GM18867 (cell line): ENCODE data around the gene TTLL9.
"Not testable (repeated sequence)": the region's sequence is repeated elsewhere in the genome, so short reads cannot be mapped to it uniquely, and the experiment has no call there.

Experiments
- ATAC-seq: cut with Tn5 transposase; IDR thresholded peaks from one replicate; pipeline ENCODE4 v1.9.1; 2021; ENCODE audit warnings: mild to moderate bottlenecking, moderate library complexity; ENCODE audit not compliant: unreplicated experiment

The TTLL9 gene

DNA sequence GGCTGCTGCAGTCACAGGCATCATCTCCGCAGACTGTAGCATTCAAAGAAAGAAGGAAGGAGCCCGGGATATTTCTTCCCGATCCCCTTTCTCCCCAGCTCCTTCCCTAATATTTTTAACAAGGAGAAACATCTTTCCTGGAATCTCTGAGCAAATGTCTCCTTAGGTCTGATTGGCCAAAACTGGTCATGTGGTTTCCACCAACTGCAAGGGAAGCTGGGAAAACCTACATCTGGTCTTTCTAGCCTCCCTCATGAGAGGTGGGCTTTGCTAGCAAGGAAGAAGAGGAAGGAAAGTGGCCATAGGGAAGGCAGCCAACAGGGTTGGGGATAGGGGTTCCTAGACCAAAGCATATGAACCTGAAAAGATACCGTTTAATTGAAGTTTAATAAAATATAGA, 46.3 kb downstream of the TTLL9 start:
- ATAC-seq: no peak

DNA sequence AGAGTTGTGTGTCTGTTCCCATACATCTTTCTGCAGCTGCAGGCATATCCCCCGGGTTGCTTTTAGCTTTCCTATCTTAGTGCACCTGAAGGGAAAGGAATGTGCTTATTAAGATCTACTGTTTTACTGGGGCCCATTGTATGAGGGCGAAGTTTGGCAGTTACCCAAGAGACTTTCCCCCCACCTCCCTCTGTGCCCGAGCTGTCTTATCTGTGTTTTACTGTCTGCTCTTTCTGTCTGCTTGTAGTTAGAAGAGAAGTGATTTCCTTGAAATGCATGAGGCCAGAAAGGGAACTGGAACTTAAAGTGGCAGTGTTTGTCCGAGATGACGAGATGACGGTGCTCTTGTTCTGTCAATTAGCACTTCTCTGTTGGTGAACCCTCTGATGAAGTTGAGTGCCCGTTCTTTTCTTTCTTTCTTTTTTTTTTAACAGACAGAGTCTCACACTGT, 47.6 kb downstream of the TTLL9 start:
- not testable (repeated sequence) for ATAC-seq

DNA sequence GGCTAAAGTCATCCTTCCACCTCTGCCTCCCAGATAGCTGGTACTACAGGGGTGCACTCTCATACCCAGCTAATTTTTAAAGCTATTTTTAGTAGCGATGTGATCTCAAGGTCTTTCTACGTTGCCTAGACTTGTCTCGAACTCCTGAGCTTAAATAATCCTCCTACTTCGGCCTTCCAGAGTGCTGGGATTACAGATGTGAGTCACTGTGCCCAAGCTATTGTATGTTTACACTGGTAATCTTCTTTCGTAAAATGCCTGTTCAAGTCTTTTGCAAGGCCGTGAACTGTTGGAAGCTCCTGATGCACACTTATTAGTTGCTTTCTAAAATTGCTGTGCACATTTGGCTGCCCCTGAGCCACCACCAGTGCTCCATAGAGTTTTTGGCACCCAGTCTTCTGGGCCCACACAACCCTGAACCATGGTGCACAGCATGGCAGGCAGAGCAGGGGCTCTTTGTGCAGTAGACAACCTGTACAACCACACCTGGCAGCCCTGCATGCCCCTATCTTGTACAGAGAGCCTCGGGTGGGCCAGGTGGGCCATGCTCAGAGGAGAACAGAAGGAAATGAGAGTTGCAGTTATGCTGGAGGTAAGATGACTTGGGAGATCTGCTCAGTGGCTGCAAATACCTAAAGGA, 48.2 kb downstream of the TTLL9 start:
- no peak for ATAC-seq

DNA sequence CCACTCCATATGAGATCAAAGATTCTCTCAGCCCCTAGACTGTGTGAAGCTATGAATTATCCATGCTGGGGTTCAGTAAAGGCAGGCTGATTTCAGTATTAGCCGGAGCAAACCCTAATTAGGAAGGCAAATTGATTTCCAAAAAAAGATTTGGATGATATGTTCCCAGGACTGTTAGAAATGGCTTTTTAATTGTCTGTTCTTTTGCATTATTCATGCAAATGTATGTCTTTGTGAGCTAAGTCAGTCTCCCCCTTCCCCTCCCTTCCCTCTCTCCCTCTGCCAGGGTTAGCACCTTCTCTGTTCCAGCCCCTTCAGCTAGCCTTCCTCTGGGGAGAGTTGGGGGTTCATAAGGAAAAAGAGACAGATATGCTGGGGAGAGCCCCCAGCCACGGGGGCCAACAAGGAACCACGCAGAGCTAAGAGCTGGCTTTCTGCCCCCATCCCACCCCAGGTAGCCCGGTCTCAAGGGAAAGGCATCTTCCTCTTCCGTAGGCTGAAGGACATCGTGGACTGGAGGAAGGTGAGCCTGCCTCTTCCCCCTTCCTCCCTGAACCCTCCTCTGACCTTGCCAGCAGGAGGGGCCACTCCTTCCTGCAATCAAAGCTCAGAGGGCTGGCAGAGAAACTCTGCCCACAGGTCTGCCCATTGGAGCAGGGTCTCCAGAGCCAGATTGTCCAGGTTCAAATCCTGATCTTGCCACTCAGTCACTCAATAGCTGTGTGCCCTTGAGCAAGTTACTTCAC, 49.1 kb downstream of the TTLL9 start:
- no peak for ATAC-seq

DNA sequence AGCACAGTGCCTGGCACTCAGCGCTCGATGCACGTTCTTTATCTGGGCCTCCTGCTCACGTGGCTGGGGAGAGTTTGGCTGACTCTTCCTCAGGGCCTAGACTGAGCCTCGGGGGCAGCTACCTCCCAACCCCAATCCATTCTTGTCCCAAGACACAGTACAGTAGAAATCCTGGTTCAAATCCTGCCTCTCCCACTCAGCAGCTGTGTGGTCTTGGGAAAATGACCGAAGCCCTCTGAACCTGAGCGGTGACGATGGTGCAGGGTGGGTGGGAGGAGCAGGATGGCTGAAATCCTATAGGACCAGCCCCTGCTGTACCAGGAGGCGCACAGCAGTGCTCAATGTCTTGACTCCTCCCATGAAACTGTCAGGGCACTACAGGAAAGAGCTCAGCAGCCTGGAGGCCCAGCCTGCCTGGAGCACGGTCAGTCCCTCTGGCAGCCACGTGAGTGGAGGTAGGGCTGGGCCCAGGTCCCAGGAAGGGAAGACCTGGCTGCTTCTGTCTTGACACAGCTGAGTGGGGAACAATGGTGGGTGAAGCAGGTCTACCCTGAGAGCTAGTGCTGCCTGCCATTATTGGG, 49.9 kb downstream of the TTLL9 start:
- ATAC-seq: no peak

DNA sequence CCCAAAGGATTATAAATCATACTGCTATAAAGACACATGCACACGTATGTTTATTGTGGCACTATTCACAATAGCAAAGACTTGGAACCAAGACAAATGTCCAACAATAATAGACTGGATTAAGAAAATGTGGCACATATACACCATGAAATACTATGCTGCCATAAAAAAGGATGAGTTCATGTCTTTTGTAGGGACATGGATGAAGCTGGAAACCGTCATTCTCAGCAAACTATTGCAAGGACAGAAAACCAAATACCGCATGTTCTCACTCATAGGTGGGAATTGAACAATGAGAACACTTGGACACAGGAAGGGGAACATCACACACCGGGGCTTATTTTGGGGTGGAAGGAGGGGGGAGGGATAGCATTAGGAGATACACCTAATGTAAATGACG, 51.0 kb downstream of the TTLL9 start:
- not testable (repeated sequence) for ATAC-seq

DNA sequence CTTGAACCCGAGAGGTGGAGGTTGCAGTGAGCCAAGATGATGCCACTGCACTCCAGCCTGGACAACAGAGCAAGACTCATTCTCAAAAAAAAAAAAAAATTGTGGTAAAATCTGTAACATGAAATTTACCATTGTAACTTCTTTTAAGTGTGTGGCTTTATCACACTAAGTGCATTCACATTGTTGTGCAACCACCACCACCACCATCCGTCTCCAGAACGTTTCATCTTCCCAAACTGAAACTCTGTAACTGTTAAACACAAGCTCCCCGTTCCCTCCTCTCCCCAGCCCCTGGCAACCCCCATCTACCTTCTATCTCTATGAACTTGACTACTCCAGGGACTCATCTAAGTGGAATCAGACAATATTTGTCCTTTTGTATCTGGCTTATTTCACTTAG, 51.7 kb downstream of the TTLL9 start:
- ATAC-seq: no peak

DNA sequence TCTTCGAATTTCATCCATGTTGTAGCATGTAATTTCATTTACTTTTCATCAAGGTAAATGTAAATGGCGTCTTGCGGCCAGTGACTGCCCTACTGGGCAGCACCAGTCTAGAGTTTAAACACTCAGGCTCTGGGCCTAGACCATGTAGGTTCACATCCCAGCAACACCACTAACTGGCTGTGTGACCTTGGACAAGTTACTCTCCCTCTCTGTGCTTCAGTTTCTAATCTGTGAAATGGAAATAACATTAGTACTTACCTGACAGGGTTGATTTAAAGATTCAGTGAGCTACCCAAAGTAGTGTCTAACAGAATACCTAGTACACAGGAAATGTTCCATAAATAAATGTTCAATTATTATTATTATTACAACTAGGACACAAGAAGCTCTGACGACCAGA, 52.2 kb downstream of the TTLL9 start:
- no peak for ATAC-seq

DNA sequence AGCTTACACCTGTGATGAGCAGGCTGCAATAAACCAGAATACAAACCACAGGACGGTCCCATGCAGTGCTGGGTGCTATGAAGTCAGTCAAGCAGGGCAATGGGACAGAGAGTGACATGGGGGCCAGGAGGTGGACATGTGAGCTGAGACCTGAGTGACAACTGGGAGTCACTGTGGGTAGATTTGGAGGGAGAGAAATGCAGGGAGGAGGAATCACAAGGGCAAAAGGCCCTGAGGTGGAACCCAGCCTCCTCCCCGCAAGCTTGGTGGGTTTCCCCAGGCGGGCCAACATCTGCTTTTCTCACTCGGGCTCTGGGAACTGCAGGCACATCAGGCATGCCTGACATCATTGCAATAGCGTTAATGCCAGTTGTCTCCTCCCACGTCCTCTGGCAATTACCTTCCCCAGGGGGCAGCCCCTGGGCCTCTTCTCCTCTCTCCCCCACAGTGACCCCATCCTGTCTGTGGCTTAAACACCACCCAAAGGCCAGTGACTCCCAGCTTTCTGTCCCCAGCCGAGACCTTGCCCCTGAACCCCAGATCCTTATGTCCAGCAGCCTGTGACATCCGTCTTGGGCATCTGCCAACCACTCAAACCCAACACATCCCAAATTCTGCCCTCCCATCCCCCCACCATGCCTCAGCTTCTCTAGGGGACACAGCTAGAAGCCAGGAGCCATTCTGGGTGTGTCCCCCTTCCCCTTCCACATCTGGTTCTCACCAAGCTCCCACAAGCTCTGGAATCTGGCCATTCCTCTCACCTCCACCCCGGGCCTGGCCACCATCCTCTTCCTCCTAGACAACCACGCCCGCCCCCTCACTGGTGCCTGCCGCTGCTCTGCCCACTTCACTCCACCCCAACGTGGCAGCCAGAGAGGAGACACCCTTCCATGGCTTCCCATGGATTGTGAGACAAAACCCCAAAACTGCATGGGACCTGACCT, 53.2 kb downstream of the TTLL9 start:
- ATAC-seq: no peak

DNA sequence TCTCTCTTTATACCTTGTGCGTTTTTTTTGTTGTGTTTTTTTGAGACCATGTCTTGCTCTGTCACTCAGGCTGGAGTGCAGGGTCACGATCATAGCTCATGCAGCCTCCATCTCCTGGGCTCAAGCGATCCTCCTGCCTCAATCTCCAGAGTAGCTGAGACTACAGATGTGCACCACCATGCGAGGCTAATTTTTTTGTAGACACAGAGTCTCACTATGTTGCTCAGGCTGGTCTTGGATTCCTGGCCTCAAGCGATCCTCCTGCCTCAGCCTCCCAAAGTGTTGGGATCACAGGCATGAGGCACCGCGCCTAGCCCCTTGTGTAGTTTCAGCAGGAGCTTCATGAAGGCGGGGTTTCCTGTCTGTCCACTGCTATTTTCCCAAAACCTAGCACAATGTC, 54.1 kb downstream of the TTLL9 start:
- ATAC-seq: no peak

DNA sequence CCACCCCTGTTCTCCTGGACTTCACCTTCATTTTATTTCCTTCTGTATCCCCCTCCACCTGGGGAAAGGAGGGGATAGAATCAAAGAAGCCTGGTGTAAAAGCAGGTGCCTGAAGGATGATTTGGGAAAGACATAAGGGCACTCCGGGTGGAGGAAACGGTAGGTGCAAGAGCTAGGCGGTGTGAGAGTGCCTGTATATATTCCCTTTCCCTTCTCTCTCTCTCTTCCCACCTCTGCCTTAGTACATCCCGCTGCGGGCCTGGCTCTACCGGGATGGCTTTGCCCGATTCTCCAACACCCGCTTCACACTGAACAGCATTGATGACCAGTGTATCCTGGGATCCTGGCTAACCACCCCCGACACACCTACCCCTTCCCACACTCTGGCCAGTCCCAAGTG, 55.2 kb downstream of the TTLL9 start:
- no peak for ATAC-seq

DNA sequence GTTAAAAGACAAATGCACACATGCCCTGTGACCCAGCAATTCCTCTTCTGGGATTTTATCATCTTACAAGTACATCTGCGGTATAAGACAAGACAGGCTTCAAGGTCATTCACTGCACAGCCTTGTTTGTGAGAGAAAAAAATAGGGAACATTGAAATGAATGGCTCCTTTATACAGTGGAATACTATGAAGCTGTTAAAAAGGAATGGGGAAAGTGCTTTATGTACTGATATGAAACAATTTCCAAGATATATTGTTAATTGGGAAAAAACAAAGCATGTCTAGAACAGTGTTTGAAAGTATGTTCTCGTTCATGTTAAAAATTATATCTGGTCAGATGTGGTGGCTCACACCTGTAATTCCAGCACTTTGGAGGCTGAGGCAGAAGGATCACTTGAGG, 56.1 kb downstream of the TTLL9 start:
- no peak for ATAC-seq

DNA sequence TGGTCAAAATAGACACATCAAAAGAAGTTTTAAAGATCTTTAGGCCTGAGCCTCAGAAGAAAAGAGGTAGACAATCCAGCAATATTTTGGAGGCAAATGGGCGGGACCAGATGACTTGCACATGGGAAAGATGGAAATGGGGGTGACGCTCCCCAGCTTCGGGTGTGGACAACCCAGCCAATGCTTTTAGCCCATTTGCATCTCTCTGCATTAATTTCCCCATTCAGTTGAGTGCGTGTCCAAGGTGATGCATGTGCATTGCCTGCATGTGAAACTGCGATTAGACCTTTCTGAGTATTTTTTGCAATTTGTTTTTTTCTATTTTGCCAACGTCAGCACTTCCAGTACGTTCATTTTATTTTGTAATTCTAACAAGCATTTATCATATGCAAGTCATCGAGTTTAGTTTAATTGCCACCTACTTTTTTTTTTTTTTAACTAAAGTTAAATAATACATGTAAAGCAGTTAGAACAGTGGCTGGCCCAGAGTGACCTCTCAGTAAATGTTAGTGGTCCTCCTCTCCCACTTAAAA, 57.3 kb downstream of the TTLL9 start:
- ATAC-seq: no peak

DNA sequence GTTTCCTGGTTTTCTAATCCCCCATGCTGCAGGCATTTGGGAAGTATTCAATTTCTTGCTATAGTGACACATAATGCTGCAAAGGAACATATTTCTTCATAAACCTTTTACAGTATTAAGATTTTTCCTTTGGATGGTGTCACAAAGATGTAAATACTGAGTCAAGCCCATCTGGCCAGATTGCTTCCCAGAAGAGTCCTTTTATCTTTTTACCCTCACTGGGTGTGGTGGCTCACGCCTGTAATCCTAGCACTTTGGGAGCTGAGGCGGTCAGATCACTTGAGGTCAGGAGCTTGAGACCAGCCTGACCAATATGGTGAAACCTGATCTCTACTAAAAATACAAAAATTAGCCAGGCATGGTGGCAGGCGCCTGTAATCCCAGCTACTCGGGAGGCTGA, 59.2 kb downstream of the TTLL9 start:
- not testable (repeated sequence) for ATAC-seq

DNA sequence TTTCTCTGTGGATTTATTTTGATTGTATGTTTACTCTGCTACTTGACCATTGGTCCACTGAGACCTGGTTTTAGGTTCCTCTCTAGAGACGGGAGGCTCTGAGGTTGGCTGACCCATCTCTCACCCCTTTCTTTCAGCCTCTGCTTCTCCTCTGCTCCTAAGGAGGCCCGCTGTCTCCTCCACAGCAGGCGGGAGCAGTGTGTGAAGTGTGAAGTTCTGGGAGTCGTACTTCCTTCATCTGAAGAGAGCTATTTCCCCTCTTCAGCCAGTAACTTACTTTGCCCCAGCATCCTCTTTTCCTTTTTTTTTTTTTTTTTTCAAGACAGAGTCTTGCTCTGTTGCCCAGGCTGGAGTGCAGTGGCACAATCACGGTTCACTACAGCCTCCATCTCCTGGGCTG, 60.3 kb downstream of the TTLL9 start:
- ATAC-seq: no peak

DNA sequence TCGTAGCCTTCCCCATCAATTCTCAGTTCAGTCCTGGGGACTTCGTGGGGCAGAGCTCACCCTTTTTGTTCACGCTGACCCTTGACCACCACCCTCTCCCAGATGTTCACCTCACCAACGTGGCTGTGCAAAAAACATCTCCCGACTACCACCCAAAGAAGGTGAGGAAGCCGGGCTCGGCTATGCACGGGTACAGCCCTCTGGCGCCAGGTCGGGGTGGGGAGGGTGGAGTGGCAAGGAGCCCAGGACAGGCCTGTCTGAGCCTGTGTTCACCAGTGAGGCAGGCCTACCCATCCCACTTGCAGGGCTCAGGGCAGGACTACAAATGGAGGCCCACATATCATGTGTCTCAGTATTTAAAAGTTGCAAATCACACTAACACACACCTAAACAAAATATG, 63.3 kb downstream of the TTLL9 start:
- ATAC-seq: no peak

DNA sequence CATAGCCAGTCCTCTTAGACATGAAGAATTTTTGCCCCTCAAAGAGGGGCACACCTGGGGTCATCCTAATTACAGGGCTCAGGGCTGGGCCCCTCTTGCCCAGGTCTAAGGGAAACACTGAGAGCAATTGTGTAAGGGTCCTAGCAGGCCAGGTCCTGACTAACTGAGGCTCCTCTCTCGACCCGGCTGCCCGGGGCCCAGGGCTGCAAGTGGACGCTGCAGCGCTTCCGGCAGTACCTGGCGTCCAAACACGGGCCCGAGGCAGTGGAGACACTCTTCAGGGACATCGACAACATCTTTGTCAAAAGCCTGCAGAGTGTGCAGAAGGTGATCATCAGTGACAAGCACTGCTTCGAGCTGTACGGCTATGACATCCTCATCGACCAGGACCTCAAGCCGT, 64.1 kb downstream of the TTLL9 start:
- no peak for ATAC-seq

DNA sequence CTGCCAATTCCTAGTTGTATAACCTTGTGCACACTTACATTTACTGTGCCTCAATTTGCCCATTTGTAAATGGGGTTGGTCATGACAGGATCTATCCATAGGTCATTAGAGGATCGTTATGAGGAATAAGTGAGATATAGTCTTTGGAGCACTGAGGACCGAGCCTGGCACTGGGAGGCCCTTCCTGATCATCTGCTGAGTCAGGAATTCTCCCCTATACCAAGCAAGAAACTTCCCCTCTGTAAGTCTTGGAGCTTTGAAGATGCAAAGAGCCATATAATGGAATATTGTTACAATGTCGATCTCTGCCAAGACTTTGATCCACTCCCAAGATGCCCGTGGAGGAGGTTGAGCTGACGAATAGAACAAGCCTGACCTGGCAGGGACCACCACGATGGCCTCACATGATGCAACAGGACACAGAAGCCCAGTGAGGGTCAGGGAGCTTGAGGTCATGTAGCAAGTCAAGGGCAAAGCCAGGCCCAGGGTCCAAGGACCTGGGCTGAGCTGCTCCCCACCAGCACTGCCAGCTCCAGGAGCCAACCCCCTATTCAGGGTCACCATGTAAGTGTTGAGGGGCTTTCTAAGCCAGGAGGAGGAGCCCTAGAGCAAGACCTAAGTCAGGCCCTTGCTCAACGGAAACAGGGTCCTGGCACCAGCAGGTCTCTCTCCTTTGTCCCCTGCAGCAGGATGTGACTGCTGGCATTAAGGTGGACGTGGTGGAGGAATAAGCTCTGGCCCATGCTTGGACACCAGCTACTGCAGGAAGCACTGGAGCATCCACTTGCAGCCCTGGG, 64.7 kb downstream of the TTLL9 start:
- no peak for ATAC-seq

DNA sequence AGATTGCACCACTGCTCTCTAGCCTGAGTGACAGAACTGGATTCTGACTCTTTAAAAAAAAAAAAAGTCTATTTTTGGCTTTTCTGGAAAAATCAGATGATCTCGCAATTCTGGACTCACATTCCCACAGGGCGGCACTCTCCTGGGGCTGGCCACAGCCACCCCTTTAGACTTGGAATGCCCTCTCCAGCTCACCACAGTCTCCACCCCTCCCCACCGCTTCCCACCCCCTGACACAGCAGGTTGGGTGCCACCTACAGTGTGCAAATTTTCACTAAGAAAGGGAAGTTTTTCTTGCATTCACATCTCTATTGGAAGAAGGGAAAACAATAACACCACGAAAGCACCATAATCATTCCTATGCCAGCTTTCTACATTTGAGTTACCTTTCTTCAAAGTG, 66.0 kb downstream of the TTLL9 start:
- ATAC-seq: no peak

DNA sequence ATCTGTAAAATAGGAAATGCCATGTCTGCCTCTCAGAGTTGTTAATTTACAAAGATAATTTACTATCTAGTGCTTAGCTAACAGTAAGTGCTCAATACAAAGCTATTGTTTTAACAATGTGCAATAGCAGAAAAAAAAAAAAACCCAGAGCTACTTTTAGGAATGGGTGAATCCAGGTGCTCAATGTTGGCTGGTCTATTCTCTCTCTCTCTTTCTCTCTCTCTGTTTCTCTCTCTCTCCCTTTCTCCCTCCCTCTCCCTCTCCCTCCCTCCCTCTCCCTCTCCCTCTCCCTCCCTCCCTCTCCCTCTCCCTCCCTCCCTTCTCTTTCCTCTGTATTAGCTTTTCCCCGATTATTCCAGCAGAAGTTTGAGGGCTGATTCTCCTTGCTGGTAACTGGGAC, 67.4 kb downstream of the TTLL9 start:
- no peak for ATAC-seq
